HEK293 (cell line): ENCODE measurements around the gene VRK3.

ENCODE experiments used
- BCL11A ChIP-seq: fragments of 450-650 bp; formaldehyde crosslinking; IDR thresholded peaks from 2 replicates; pipeline ENCODE4 v1.5.1; 2016; ENCODE audit warnings: low read depth, missing biosample characterization, missing genetic modification characterization
- GFI1B ChIP-seq: fragments of 450-650 bp; formaldehyde crosslinking; IDR thresholded peaks from 2 replicates; pipeline ENCODE4 v1.5.1; 2016; ENCODE audit warnings: missing biosample characterization, missing genetic modification characterization
- GLIS1 ChIP-seq: fragments of 450-650 bp; formaldehyde crosslinking; IDR thresholded peaks from 2 replicates; pipeline ENCODE4 v1.5.1; 2016; ENCODE audit warnings: missing biosample characterization, missing genetic modification characterization
- KLF7 ChIP-seq: fragments of 450-650 bp; formaldehyde crosslinking; IDR thresholded peaks from 2 replicates; pipeline ENCODE4 v1.5.1; 2016; ENCODE audit warnings: missing biosample characterization, missing genetic modification characterization, borderline replicate concordance
- OVOL3 ChIP-seq: fragments of 450-650 bp; formaldehyde crosslinking; IDR thresholded peaks from 2 replicates; pipeline ENCODE4 v1.5.1; 2016; ENCODE audit warnings: missing biosample characterization, missing genetic modification characterization
- PRDM1 ChIP-seq: fragments of 450-650 bp; formaldehyde crosslinking; IDR thresholded peaks from 2 replicates; pipeline ENCODE4; 2016; ENCODE audit warnings: missing biosample characterization, missing genetic modification characterization
- PRDM10 ChIP-seq: fragments of 450-650 bp; formaldehyde crosslinking; IDR thresholded peaks from 2 replicates; pipeline ENCODE4 v1.5.1; 2016; ENCODE audit warnings: missing biosample characterization, missing genetic modification characterization
- ZBTB17 ChIP-seq: fragments of 450-650 bp; formaldehyde crosslinking; IDR thresholded peaks from 2 replicates; pipeline ENCODE4 v1.5.1; 2016; ENCODE audit warnings: missing biosample characterization, missing genetic modification characterization
- ZBTB21 ChIP-seq: fragments of 450-650 bp; formaldehyde crosslinking; IDR thresholded peaks from 2 replicates; pipeline ENCODE4 v1.5.1; 2017; ENCODE audit warnings: missing biosample characterization, missing genetic modification characterization
- ZFHX2 ChIP-seq: fragments of 450-650 bp; formaldehyde crosslinking; conservative IDR thresholded peaks from 2 replicates; pipeline ENCODE4 v1.5.1; 2016; ENCODE audit warnings: missing biosample characterization, missing genetic modification characterization
- ZNF114 ChIP-seq: fragments of 450-650 bp; formaldehyde crosslinking; IDR thresholded peaks from 2 replicates; pipeline ENCODE4 v1.5.0; 2017; ENCODE audit warnings: missing biosample characterization, missing genetic modification characterization
- ZNF121 ChIP-seq: fragments of 450-650 bp; formaldehyde crosslinking; IDR thresholded peaks from 2 replicates; pipeline ENCODE4 v1.5.1; 2016; ENCODE audit warnings: missing biosample characterization, missing genetic modification characterization
- ZNF133 ChIP-seq: fragments of 450-650 bp; formaldehyde crosslinking; IDR thresholded peaks from 2 replicates; pipeline ENCODE4 v1.5.1; 2016; ENCODE audit warnings: missing biosample characterization, missing genetic modification characterization
- ZNF138 ChIP-seq: fragments of 450-650 bp; formaldehyde crosslinking; IDR thresholded peaks from 2 replicates; pipeline ENCODE4 v1.5.1; 2016; ENCODE audit warnings: missing biosample characterization, missing genetic modification characterization, borderline replicate concordance
- ZNF140 ChIP-seq: fragments of 450-650 bp; formaldehyde crosslinking; IDR thresholded peaks from 2 replicates; pipeline ENCODE4 v1.5.1; 2016; ENCODE audit warnings: missing biosample characterization, missing genetic modification characterization
- ZNF16 ChIP-seq: fragments of 450-650 bp; formaldehyde crosslinking; IDR thresholded peaks from 2 replicates; pipeline ENCODE4 v1.5.1; 2016; ENCODE audit warnings: low read depth, missing biosample characterization, missing genetic modification characterization
- ZNF2 ChIP-seq: fragments of 450-650 bp; formaldehyde crosslinking; IDR thresholded peaks from 2 replicates; pipeline ENCODE4 v1.5.1; 2016; ENCODE audit warnings: missing biosample characterization, missing genetic modification characterization
- ZNF214 ChIP-seq: fragments of 450-650 bp; formaldehyde crosslinking; IDR thresholded peaks from 2 replicates; pipeline ENCODE4 v1.5.1; 2017; ENCODE audit warnings: missing biosample characterization, mild to moderate bottlenecking, missing genetic modification characterization, borderline replicate concordance
- ZNF350 ChIP-seq: fragments of 450-650 bp; formaldehyde crosslinking; IDR thresholded peaks from 2 replicates; pipeline ENCODE4 v1.5.0; 2017; ENCODE audit warnings: missing biosample characterization, mild to moderate bottlenecking, missing genetic modification characterization
- ZNF366 ChIP-seq: fragments of 450-650 bp; formaldehyde crosslinking; conservative IDR thresholded peaks from 2 replicates; pipeline ENCODE4 v1.5.1; 2016; ENCODE audit warnings: missing biosample characterization, missing genetic modification characterization
- ZNF404 ChIP-seq: fragments of 450-650 bp; formaldehyde crosslinking; IDR thresholded peaks from 2 replicates; pipeline ENCODE4 v1.5.1; 2017; ENCODE audit warnings: missing biosample characterization, missing genetic modification characterization
- ZNF473 ChIP-seq: fragments of 450-650 bp; formaldehyde crosslinking; IDR thresholded peaks from 2 replicates; pipeline ENCODE4 v1.5.1; 2017; ENCODE audit warnings: missing biosample characterization, missing genetic modification characterization
- ZNF513 ChIP-seq: fragments of 450-650 bp; IDR thresholded peaks from 2 replicates; pipeline ENCODE4 v1.5.1; 2018; ENCODE audit warnings: missing biosample characterization, missing genetic modification characterization
- ZNF544 ChIP-seq: fragments of 450-650 bp; formaldehyde crosslinking; IDR thresholded peaks from 2 replicates; pipeline ENCODE4 v1.5.0; 2017; ENCODE audit warnings: missing biosample characterization, missing genetic modification characterization
- ZNF549 ChIP-seq: fragments of 450-650 bp; IDR thresholded peaks from 2 replicates; pipeline ENCODE4 v1.5.1; 2018; ENCODE audit warnings: missing biosample characterization, missing genetic modification characterization, mild to moderate bottlenecking, inconsistent platforms, moderate library complexity
- ZNF555 ChIP-seq: fragments of 450-650 bp; formaldehyde crosslinking; conservative IDR thresholded peaks from 2 replicates; pipeline ENCODE4 v1.5.1; 2017; ENCODE audit warnings: missing biosample characterization, mild to moderate bottlenecking, missing genetic modification characterization, inconsistent platforms
- ZNF580 ChIP-seq: fragments of 450-650 bp; formaldehyde crosslinking; IDR thresholded peaks from 2 replicates; pipeline ENCODE4 v1.5.1; 2016; ENCODE audit warnings: missing biosample characterization, missing genetic modification characterization
- ZNF621 ChIP-seq: fragments of 450-650 bp; formaldehyde crosslinking; IDR thresholded peaks from 2 replicates; pipeline ENCODE4 v1.5.1; 2017; ENCODE audit warnings: missing biosample characterization, missing genetic modification characterization
- ZNF626 ChIP-seq: fragments of 450-650 bp; sonication (Bioruptor Pico); formaldehyde crosslinking; IDR thresholded peaks from 2 replicates; pipeline ENCODE4 v1.5.1; 2018; ENCODE audit warnings: missing biosample characterization, missing genetic modification characterization, inconsistent platforms
- ZNF629 ChIP-seq: fragments of 450-650 bp; formaldehyde crosslinking; IDR thresholded peaks from 2 replicates; pipeline ENCODE4 v1.5.1; 2017; ENCODE audit warnings: missing biosample characterization, missing genetic modification characterization
- ZNF645 ChIP-seq: fragments of 450-650 bp; formaldehyde crosslinking; IDR thresholded peaks from 2 replicates; pipeline ENCODE4; 2016; ENCODE audit warnings: missing biosample characterization, missing genetic modification characterization
- ZNF658 ChIP-seq: fragments of 450-650 bp; formaldehyde crosslinking; IDR thresholded peaks from 2 replicates; pipeline ENCODE4; 2016; ENCODE audit warnings: missing biosample characterization, missing genetic modification characterization
- ZNF776 ChIP-seq: fragments of 450-650 bp; formaldehyde crosslinking; IDR thresholded peaks from 2 replicates; pipeline ENCODE4 v1.5.0; 2017; ENCODE audit warnings: missing biosample characterization, missing genetic modification characterization, borderline replicate concordance
- ZNF830 ChIP-seq: fragments of 450-650 bp; IDR thresholded peaks from 2 replicates; pipeline ENCODE4 v1.5.0; 2018; ENCODE audit warnings: missing biosample characterization, missing genetic modification characterization, low read depth, mild to moderate bottlenecking, moderate library complexity

Gene VRK3

GRCh38 chr19:50025022-50025793 lies at the start of gene VRK3 (continued):
- TF ChIP-seq ZBTB21 (tag by site-specific recombination), result peak; percentile 66
- TF ChIP-seq PRDM10 (tag by site-specific recombination), result peak; percentile 75
- TF ChIP-seq ZNF513 (tag by site-specific recombination), result no peak
- TF ChIP-seq ZNF555 (tag by site-specific recombination), result no peak
- no peak for TF ChIP-seq ZNF621 (tag by site-specific recombination)
- no peak for TF ChIP-seq ZNF549 (tag by site-specific recombination)
- no peak for TF ChIP-seq ZNF366 (tag by site-specific recombination)
- TF ChIP-seq GLIS1 (tag by site-specific recombination), result no peak
- no peak for TF ChIP-seq ZNF544 (tag by site-specific recombination)
- TF ChIP-seq ZNF214, result no peak
- no peak for TF ChIP-seq ZNF121 (tag by site-specific recombination)
- no peak for TF ChIP-seq ZNF16 (tag by site-specific recombination)
- peak; percentile 34; the same call in 1 of the 2 replicates for TF ChIP-seq ZNF629 (tag by site-specific recombination)
- TF ChIP-seq ZNF2 (tag by site-specific recombination), result 0 out of 2 replicates have a peak, but pooled peaks have one; percentile 49
- TF ChIP-seq OVOL3, result no peak
- no peak for TF ChIP-seq ZNF830 (tag by site-specific recombination)
- TF ChIP-seq ZNF645 (tag by site-specific recombination), result no peak
- peak; percentile 54; the same call in 1 of the 2 replicates for TF ChIP-seq ZFHX2 (tag by site-specific recombination)
- TF ChIP-seq ZNF658 (tag by site-specific recombination), result no peak
- no peak for TF ChIP-seq ZNF473 (tag by site-specific recombination)
- no peak for TF ChIP-seq ZNF140 (tag by site-specific recombination)
- no peak for TF ChIP-seq ZNF626 (tag by site-specific recombination)
- peak; percentile 53; the same call in 1 of the 2 replicates for TF ChIP-seq ZBTB17 (tag by site-specific recombination)
- TF ChIP-seq KLF7 (tag by site-specific recombination), result no peak; the same call in 1 of the 2 replicates
- no peak for TF ChIP-seq BCL11A
- TF ChIP-seq ZNF580 (tag by site-specific recombination), result no peak
- TF ChIP-seq ZNF114 (tag by site-specific recombination), result no peak
- no peak for TF ChIP-seq GFI1B (tag by site-specific recombination)
- TF ChIP-seq ZNF133 (tag by site-specific recombination), result no peak
- no peak for TF ChIP-seq ZNF350 (tag by site-specific recombination)
- TF ChIP-seq PRDM1 (tag by site-specific recombination), result no peak
- no peak for TF ChIP-seq ZNF776 (tag by site-specific recombination)
- no peak for TF ChIP-seq ZNF404
- TF ChIP-seq ZNF138 (tag by site-specific recombination), result 0 out of 2 replicates have a peak, but pooled peaks have one; percentile 4
